H1 (cell line): ENCODE results near the gene FAAH.

ENCODE experiments used
- ASH2L ChIP-seq: fragments of 200-600, 300-600 bp; sonication (generic); IDR thresholded peaks from one replicate; pipeline ENCODE4 v1.7.1; 2017; ENCODE audit warnings: low read length
- CTCF ChIP-seq, 3 experiments: IDR thresholded peaks; 1 replicate in 2 of 3; 2 replicates in 1 of 3; pipeline versions ENCODE4 v1.5.1 to v1.6.1; 2011; ENCODE audit warnings: low read length in 3 of 3, mild to moderate bottlenecking in 3 of 3, inconsistent platforms in 2 of 3, low read depth in 1 of 3, moderate library complexity in 1 of 3; ENCODE audit not compliant: insufficient read depth in 1 of 3; ENCODE audit errors: control extremely low read depth in 1 of 3
- EP300 ChIP-seq, 2 experiments: IDR thresholded peaks; 1 replicate in 1 of 2; 2 replicates in 1 of 2; pipeline ENCODE4 v1.6.1; 2011 to 2012; ENCODE audit warnings: low read depth in 2 of 2, low read length in 2 of 2, mild to moderate bottlenecking in 2 of 2, borderline replicate concordance in 1 of 2, inconsistent platforms in 1 of 2, moderate library complexity in 1 of 2
- EZH2 ChIP-seq: fragments of 200-600 bp; sonication (generic); IDR thresholded peaks from 2 replicates; pipeline ENCODE4 v1.7.1; 2012; ENCODE audit warnings: low read depth, mild to moderate bottlenecking, moderate library complexity, low read length, inconsistent platforms; ENCODE audit not compliant: severe bottlenecking
- GABPA ChIP-seq: IDR thresholded peaks from 2 replicates; pipeline ENCODE4 v1.6.1; 2011; ENCODE audit warnings: mild to moderate bottlenecking, low read length, moderate library complexity, borderline replicate concordance; ENCODE audit not compliant: insufficient read depth
- JUND ChIP-seq: IDR thresholded peaks from 2 replicates; pipeline ENCODE4 v1.6.1; 2011; ENCODE audit warnings: mild to moderate bottlenecking, improper control_type of control experiment, low read length
- POLR2A ChIP-seq, 2 experiments: IDR thresholded peaks; 1 replicate in 1 of 2; 2 replicates in 1 of 2; pipeline ENCODE4 v1.6.1; 2011; ENCODE audit warnings: low read depth in 2 of 2, low read length in 2 of 2, mild to moderate bottlenecking in 2 of 2; ENCODE audit errors: control extremely low read depth in 1 of 2
- POLR2AphosphoS5 ChIP-seq: IDR thresholded peaks from 2 replicates; pipeline ENCODE4 v1.6.1; 2011; ENCODE audit warnings: low read depth, low read length
- SP1 ChIP-seq: IDR thresholded peaks from 2 replicates; pipeline ENCODE4 v1.6.1; 2011; ENCODE audit warnings: low read depth, low read length
- YY1 ChIP-seq: IDR thresholded peaks from 2 replicates; pipeline ENCODE4 v1.6.1; 2011; ENCODE audit warnings: low read depth, mild to moderate bottlenecking, low read length

DNA sequence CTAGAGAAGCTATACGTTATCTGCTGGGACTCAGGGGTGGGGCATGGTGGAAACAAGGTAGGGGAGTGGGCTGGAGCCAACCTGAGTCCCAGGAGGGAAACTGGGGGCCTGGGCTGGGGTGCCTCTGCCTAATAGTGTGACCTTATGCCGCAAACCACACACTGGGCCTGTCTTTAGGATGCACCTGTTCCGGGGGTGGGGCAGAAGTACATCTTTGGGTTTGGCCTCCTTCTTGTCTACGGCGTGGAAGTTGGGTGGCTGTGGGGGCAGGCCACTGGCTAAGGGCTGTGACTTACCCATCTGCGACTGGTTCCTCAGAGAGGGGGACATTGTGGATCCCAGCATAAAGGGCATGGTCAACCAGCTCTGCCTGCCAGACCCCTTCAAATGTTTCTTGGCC lies 44.2 kb downstream of the FAAH start:
- TF ChIP-seq POLR2A (IDR thresholded peaks at IDR 0.05; ENCODE audit: control extremely low read depth in 1 of 2, low read depth in 2 of 2, low read length in 2 of 2), result no peak
- no peak for TF ChIP-seq CTCF (IDR thresholded peaks at IDR 0.05; ENCODE audit: control extremely low read depth in 1 of 3, insufficient read depth in 1 of 3, low read depth in 1 of 3, low read length in 3 of 3)
- TF ChIP-seq EP300 (IDR thresholded peaks at IDR 0.05; ENCODE audit: borderline replicate concordance in 1 of 2, low read depth in 2 of 2, low read length in 2 of 2), result no peak
- TF ChIP-seq ASH2L, result no peak
- TF ChIP-seq GABPA, result no peak
- no peak for TF ChIP-seq POLR2AphosphoS5
- no peak for TF ChIP-seq SP1
- no peak for TF ChIP-seq JUND
- no peak for TF ChIP-seq YY1
- no peak for TF ChIP-seq EZH2
